Gastroesophageal sphincter (tissue), 4 donors: ENCODE data around the gene RPP30. TPM values are rescaled to one million over a fixed set of nuclear protein-coding genes. Genes with fewer than 3 reads are reported as not detected.

Source experiments
- ATAC-seq: fragments of 150-250 bp; one replicate; pipeline ENCODE4 v1.9.1; 2016; ENCODE audit warnings: mild to moderate bottlenecking, moderate library complexity
- H3K27ac ChIP-seq, 4 donors: fragments of 200-600 bp; sonication (generic) in 3 of 4; 1 replicate in 3 of 4; 2 replicates in 1 of 4; pipeline ENCODE4 v1.5.1; 2016 to 2019
- H3K27me3 ChIP-seq: fragments of 200-600 bp; sonication (generic); one replicate; pipeline ENCODE4 v1.5.1; 2019
- H3K36me3 ChIP-seq, 2 donors: fragments of 200-600 bp; sonication (generic); one replicate each; pipeline ENCODE4 v1.5.1; 2019; ENCODE audit warnings: control low read depth in 1 of 2
- H3K4me1 ChIP-seq, 3 donors: fragments of 200-600 bp; sonication (generic); 1 replicate in 2 of 3; 2 replicates in 1 of 3; pipeline ENCODE4 v1.5.1; 2016 to 2019; ENCODE audit warnings: control low read depth in 2 of 3
- H3K4me3 ChIP-seq, 2 donors: fragments of 200-600 bp; sonication (generic); one replicate each; pipeline ENCODE4 v1.5.1; 2019; ENCODE audit warnings: mild to moderate bottlenecking in 1 of 2, moderate library complexity in 1 of 2
- H3K9me3 ChIP-seq, 3 donors: fragments of 200-600 bp; sonication (generic); one replicate each; pipeline ENCODE4 v1.5.1; 2017 to 2019; ENCODE audit warnings: control low read depth in 2 of 3
- EP300 ChIP-seq: sonication (generic); formaldehyde crosslinking; IDR thresholded peaks from one replicate; pipeline ENCODE4 v1.6.1; 2017; ENCODE audit warnings: antibody characterized with exemption, mild to moderate bottlenecking
- POLR2A ChIP-seq, 2 donors: fragments of 450-650 bp; IDR thresholded peaks; one replicate each; pipeline ENCODE4 v1.6.1; 2017; ENCODE audit warnings: antibody characterized with exemption in 2 of 2, mild to moderate bottlenecking in 2 of 2, moderate library complexity in 1 of 2
- POLR2AphosphoS5 ChIP-seq: sonication (generic); formaldehyde crosslinking; IDR thresholded peaks from one replicate; pipeline ENCODE4 v1.6.1; 2017; ENCODE audit warnings: antibody characterized with exemption
- WGBS, 2 donors: methylation state at CpG; one replicate each; pipeline ENCODE4 v1.1.5; 2018; ENCODE audit warnings: low coverage in 1 of 2; 5-methylcytosine and 5-hydroxymethylcytosine counted together
- total RNA-seq, 4 donors: library from RNA; depleted of rRNA; stranded (reverse); fragments of >200 nt; gene quantifications; one replicate each; pipeline ENCODE4 v1.1.0, GENCODE V29; 2016
- TF ChIP-seq, protein P1 (sequence below), 4 experiments: fragments of 200-600 bp in 2 of 4; fragments of 450-650 bp in 2 of 4; sonication (generic) in 1 of 4; IDR thresholded peaks; one replicate each; pipeline ENCODE4 v1.5.1; 2017 to 2019; ENCODE audit warnings: antibody characterized with exemption in 4 of 4, mild to moderate bottlenecking in 2 of 4, moderate library complexity in 2 of 4

The RPP30 gene
- total RNA-seq, 4 donors from 2014 or later = 25.0 to 44.2 (median 30.8) TPM

DNA sequence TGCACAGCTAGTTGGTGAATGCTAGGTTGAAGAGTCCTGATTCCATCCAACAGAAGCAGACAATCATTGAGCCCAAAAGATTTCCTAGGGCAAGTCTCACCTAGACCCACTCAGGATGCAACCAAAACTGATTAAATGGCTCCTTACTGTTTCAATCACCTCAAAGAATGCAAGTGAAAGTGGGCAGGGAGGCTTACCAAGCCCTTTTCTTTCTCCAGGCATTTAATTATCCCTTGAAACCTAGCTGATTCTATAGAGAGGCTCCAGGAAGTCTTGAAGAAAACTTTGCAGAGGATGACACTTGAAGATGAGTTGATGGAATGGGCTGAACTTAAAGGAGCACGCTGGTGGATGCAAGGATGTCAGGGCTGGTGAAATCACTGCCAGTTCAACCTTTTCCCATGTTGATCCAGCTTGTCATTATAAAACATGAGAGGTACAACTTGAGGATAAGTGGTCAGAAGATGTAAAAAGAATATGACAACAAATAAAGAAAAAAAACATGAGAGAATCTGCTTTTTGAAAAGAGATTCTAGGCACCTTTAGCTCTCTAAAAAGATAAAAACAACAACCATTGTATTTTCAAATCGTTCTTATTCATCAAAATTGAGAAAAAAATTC, 51.4 kb downstream of the RPP30 start:
- no peak overlapping the region for H3K4me3 ChIP-seq
- ATAC-seq = no peak
- H3K36me3 ChIP-seq = no peaks in the 10 kb centered on the region
- H3K4me1 ChIP-seq = no peaks in the 10 kb centered on the region
- H3K27ac ChIP-seq = no peak overlapping the region
- WGBS, 2 donors = 61 to 69% methylated on average over 2 of the region's 2 CpGs
- TF ChIP-seq, protein P1, sequence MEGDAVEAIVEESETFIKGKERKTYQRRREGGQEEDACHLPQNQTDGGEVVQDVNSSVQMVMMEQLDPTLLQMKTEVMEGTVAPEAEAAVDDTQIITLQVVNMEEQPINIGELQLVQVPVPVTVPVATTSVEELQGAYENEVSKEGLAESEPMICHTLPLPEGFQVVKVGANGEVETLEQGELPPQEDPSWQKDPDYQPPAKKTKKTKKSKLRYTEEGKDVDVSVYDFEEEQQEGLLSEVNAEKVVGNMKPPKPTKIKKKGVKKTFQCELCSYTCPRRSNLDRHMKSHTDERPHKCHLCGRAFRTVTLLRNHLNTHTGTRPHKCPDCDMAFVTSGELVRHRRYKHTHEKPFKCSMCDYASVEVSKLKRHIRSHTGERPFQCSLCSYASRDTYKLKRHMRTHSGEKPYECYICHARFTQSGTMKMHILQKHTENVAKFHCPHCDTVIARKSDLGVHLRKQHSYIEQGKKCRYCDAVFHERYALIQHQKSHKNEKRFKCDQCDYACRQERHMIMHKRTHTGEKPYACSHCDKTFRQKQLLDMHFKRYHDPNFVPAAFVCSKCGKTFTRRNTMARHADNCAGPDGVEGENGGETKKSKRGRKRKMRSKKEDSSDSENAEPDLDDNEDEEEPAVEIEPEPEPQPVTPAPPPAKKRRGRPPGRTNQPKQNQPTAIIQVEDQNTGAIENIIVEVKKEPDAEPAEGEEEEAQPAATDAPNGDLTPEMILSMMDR (IDR thresholded peaks at IDR 0.05) = no peak
- TF ChIP-seq EP300 (no peak), POLR2A (IDR thresholded peaks at IDR 0.05) (no peak), POLR2AphosphoS5 (no peak)
- H3K9me3 ChIP-seq = no peaks in the 10 kb centered on the region
- peaks cover 39% of the 10 kb centered on the region for H3K27me3 ChIP-seq

DNA sequence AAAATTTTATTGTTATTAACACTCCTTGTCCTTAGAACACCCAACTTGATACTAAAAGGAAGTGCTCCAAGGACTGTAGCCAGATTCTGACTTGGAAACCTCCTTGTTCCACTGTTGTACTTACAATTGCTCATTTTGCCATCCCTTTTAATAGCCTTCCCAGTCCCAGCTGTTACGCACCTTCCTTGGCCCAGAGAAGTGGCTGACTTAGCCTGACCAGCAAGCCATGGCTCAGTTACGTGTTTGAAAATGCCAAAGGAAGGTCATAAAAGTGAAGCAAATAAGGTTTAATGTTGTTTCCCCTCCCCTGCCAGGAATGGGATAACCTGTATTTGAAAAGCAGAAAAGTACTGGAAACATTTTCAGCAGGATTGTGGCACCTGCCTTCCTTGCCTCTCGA, 52.8 kb downstream of the RPP30 start:
- 79 to 80% methylated on average over 2 to 3 of the region's 3 CpGs for WGBS, 2 donors
- no peak for TF ChIP-seq POLR2AphosphoS5
- TF ChIP-seq, protein P1 (IDR thresholded peaks at IDR 0.05) = no peak
- no peak for TF ChIP-seq POLR2A (IDR thresholded peaks at IDR 0.05)
- no peak for TF ChIP-seq EP300
- H3K36me3 ChIP-seq = no peaks in the 10 kb centered on the region
- H3K27ac ChIP-seq = no peak overlapping the region
- ATAC-seq = no peak
- H3K9me3 ChIP-seq = no peaks in the 10 kb centered on the region
- peaks cover 39% of the 10 kb centered on the region for H3K27me3 ChIP-seq
- no peak overlapping the region for H3K4me3 ChIP-seq
- H3K4me1 ChIP-seq = no peaks in the 10 kb centered on the region

DNA sequence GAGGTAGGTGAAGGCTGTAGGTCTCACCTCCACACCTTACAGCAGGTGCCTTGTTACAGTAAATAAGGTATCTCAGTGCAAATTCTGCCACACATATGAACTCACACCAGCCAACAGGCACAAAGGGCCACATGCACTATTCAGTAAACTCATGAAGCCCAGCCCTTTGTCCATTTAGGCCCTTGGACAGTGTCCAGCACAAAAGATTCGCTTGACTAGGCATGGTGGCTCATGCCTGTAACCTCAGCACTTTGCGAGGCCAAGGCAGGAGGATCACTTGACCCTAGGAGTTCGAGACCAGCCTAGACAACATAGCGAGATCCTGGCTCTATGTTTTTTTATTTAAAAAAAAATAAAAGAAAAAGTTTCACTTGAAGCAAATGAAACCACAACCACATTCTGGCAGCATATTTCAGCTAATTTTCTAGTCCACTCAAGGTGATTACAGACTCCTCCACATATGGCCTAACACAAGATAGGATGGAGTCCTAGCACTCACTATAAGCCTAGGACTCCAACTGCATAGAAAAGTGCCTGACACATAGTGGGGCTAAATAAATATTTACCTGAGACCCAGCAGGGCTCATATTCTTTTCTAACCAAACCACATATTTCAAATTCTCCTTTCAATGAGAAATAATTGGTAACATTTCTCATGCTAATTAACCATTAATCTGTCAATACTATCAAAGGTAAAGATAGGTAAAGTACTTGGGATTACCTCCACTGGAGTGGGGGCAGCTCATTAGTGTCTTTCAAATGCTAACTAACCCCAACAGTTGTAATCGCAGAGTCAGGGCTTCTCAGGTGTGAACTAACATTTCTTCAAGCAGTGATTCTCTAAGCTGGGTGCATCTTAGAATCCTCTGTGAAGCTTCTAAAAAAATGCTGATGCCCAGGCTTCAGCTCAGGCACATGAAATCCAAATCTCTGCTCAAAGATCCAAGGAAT, 53.6 kb downstream of the RPP30 start:
- Histone ChIP-seq H3K36me3 (no peaks in the 10 kb centered on the region), H3K27me3 (peaks cover 31% of the 10 kb centered on the region), H3K4me1 (peaks cover 0 to 8% (median 5%) of the 10 kb centered on the region in 3 donors), H3K4me3 (no peak overlapping the region), H3K27ac (no peak overlapping the region), H3K9me3 (no peaks in the 10 kb centered on the region)
- TF ChIP-seq POLR2AphosphoS5 (no peak), POLR2A (IDR thresholded peaks at IDR 0.05) (no peak), EP300 (no peak)
- TF ChIP-seq, protein P1 (IDR thresholded peaks at IDR 0.05) = no peak
- no peak for ATAC-seq
- 94 to 100% methylated on average over 4 to 5 of the region's 5 CpGs for WGBS, 2 donors

DNA sequence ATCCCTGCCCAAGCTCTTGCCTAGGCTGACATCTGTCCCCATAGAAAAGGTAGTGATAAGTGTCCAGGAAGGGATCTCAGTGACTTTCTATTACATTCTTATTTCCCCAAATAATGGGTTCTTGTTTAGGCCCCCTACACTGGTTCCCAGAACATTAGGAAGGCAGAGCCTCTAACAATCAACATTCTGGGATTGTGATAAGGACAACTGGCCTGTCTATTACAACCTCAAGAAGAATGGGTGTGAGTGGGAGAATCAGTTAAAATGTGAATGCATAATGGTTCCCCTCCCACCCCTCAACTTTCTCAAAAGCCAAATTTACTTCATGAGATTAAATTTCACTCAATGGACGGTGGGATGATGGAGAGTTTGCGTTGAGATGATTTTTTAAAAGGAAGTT, 55.5 kb downstream of the RPP30 start:
- peaks cover 0 to 15% (median 8%) of the 10 kb centered on the region in 3 donors for H3K4me1 ChIP-seq
- H3K27me3 ChIP-seq = peaks cover 18% of the 10 kb centered on the region
- WGBS, 2 donors = 81 to 100% methylated on average over 2 of the region's 2 CpGs
- H3K9me3 ChIP-seq = no peaks in the 10 kb centered on the region
- ATAC-seq = no peak
- H3K36me3 ChIP-seq = no peaks in the 10 kb centered on the region
- TF ChIP-seq POLR2AphosphoS5 = no peak
- TF ChIP-seq EP300 = no peak
- TF ChIP-seq, protein P1 (IDR thresholded peaks at IDR 0.05) = no peak
- TF ChIP-seq POLR2A (IDR thresholded peaks at IDR 0.05) = no peak
- H3K4me3 ChIP-seq = no peak overlapping the region
- H3K27ac ChIP-seq = no peak overlapping the region
